ENCODE results near the gene SMIM10L2A. TPM values are rescaled to one million over a fixed set of nuclear protein-coding genes. Genes with fewer than 3 reads are reported as not detected.

The SMIM10L2A gene
- total RNA-seq, 1 experiment from 2014 or later = 0.46 TPM

Other genes starting within 250 kb of the SMIM10L2A start
- gene ETDA, start 169.9 kb upstream of the SMIM10L2A start, total RNA-seq (2014; rRNA removed; shearing (Covaris generic); ENCODE audit: low replicate concordance) = not detected in 2 replicates
- gene ETDC, start 112.5 kb upstream of the SMIM10L2A start, total RNA-seq (2014; rRNA removed; shearing (Covaris generic); ENCODE audit: low replicate concordance) = not detected in 2 replicates
- 3.9 and 12.7 TPM in 2 replicates for gene ZNF75D, start 77.8 kb upstream of the SMIM10L2A start, total RNA-seq (2014; rRNA removed; shearing (Covaris generic); ENCODE audit: low replicate concordance)
- gene ZNF449, start 77.1 kb upstream of the SMIM10L2A start, total RNA-seq (2014; rRNA removed; shearing (Covaris generic); ENCODE audit: low replicate concordance) = 1.8 and 5.2 TPM in 2 replicates
- gene INTS6L, start 98.7 kb downstream of the SMIM10L2A start, total RNA-seq (2014; rRNA removed; shearing (Covaris generic); ENCODE audit: low replicate concordance) = 1.4 and 2.3 TPM in 2 replicates